ENCODE measurements around the gene MCM3AP.
"Not testable (repeated sequence)": the region's sequence is repeated elsewhere in the genome, so short reads cannot be mapped to it uniquely, and the experiment has no call there.

Gene MCM3AP

GRCh38 chr21:46200877-46201803 is 84.3 kb downstream of the MCM3AP start:
- DNase-seq = not testable (repeated sequence)

DNA sequence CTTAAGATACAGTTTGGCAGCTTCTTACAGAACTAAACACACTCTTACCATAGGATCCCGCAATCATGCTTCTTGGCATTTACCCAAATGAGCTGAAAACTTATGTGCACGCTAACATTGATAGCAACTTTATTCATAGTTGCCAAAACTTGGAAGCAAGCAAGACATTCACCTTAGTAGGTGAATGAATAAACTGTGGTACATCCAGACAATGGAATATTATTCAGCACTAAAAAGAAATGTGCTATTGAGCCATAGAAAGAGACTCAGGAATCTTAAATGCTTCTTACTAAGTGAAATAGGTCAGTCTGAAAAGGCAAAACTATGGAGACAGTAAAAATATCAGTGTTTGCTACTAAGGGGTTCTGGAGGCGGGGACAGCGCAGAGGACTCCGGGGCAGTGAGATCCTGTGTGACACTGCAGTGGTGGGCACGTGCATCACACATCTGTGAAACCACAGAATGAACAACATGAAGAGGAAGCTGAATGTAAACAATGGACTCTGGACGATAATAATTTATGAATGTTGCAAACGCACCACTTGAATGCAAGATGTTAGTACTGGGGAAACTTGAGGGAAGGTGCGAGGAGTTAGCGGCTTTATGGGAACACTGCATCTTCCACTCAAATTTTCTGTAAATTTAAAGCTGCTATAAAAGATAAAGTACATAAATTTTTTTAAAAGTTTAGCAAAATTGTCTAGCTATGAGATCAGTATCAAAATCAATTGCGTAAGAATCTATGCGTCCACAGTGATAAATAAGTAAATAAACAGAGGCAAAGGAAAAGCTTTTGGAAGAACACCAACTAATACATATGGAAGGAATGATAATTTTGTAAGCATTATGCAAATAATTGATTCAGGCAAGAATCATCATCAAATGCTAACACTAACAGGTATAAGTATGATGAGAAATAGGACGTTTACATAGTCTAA is 85.7 kb downstream of the MCM3AP start:
- DNase-seq = no peak

GRCh38 chr21:46196733-46197132 is 88.7 kb downstream of the MCM3AP start:
- no peak for DNase-seq

DNA sequence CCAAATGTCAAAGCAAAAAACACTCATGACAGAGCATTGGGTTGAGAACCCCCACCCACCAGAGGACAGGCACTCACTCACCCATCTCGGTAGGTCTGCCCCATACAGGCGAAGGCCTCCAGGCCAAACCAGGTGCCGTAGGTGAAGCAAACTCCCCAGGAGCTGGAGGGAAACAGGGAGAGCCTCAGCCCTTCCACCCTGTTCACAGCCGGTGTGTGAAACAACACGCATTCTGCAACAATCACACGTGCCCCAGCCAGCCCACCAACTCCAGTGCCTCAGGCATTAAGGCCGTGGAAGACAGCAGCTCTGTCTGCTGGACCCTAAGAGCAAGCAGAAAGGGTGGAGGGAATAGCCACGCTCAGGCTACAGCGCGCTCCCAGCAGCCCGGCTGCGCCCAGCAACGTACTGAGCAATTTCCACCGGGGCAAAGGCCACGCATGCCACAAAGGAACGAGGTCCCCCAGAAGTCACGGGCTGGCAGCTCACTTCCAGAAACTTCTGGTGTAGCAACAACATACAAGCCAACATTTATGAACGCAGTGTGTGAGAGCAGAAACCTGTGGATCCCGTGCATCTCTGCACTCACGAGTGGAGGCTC is 89.7 kb downstream of the MCM3AP start:
- no peak for DNase-seq

- no peak for DNase-seq
These were observed 90.8 kb downstream of the MCM3AP start for GRCh38 chr21:46194374-46195334.

DNA sequence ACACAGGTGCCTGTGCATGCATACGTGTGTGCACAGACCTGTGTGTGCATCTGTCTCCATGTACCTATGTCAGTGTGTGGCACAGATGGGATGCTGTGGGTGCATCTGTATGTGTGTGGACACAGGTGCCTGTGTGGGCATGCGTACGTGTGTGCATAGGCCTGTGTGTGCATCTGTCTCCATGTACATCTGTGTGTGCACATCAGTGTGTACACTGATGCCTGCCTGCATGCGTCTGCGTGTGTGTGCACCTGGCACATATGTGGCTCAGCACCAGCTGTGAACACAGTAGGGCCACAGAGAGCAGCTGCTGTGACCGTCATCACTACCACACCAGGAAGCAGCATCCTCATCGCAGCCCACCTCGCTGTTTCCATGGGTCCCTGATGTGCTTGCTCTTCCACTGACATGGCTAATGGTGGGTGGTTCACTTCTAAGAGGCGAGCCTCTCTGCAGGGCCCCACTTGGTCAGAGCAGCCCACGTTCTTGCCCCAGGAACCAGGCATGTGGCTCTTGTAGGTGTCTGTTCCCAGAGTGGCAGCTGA is 91.5 kb downstream of the MCM3AP start:
- DNase-seq = no peak

DNA sequence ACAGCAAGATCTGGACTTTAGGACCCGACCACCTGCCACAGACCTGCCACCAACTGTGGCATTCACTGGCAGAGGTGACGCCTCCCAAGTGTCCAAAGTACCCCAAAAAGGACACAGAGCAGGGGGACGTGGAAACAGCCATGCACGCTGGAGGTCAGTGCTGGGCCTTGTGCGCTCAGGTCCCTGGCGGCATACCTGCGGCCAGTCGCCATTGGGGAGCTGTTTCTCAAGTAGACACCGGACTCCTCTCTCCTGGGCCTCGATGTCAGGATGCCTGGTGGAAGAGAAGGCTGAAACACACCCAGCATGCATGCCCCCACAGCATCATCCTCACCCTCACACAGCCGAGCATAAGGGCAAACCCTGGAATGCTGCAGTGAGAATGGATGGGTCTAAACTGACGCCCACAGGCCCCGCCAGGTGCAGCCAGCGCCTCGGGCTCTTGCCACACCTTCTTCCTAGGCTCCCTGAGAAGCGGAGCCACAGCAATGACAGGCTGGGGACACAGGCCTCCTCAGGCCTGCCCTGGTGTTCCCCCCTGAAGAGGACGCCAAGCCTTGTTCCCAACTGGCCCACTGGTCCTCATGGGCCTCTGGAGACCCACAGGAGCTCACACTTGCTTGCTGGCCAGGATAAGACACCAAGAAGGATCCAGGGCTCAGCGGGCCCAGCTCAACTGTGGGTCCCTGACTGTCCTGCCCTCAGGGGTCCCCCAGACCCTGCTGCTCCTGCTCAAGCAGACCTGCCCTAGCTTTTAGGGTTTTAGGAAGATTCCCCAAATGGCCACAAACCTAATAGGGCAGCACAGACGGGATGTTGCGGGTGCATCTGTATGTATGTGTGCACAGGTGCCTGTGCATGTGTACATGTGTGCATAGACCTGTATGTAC is 93.5 kb downstream of the MCM3AP start:
- DNase-seq = no peak

DNA sequence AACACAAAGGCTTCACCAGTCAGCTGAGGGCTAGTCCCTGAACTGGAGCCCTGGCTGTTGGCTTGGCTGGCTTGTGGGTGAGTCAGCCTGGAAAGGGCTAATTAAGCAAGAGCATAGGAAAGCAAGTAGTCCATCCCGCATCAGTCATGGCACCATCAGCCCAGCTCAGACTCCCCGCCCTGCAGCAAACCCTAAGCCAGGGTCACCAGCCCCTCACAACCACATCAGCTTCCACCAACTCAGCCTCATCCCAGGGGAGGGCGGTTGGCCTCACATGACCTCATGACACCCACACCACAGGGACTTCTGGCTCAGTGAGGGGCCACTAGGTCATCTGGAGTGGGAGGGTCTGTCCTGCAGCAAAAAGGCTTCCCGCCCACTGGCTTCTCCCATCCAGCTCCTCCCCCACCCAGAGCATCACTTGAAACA is 94.1 kb downstream of the MCM3AP start:
- no peak for DNase-seq

- DNase-seq = no peak
These were observed 94.8 kb downstream of the MCM3AP start for GRCh38 chr21:46190491-46191131.

GRCh38 chr21:46189959-46190490 is 95.4 kb downstream of the MCM3AP start:
- no peak for DNase-seq

DNA sequence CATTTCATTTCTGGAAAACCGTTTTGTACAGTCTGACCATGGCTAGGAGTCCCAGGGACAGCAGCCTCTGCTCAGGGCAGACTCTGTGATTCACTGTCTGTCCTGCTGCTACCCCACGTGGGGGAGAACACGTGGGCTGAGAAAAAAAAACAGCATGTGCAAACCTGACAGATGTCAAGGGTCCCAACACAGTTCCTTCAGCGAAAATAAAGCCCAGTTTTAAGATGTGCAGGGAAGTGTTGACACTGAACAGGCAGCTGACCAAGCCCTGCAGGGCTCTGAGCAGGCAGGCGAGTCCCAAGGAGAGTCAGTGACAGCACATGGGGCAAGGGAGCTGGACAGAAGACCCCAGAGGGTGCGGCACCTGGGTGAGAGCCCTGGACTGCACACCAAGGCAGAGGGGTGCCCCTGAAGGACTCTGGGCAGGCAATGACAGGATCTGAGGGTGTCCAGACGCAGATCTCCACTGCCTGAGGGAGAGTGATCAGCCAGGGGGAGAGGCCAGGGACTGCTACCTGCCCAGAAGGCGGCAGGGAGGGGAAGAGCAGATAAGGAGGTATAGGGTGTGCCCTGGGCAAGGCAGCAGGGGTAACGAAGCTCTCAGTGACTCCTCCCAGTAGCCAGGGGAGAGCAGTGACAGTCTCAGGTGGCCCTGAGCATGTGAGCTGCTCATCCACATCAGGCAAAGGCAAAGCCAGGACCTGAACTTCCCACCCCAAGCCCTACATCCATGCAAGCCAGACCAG is 96.0 kb downstream of the MCM3AP start:
- DNase-seq = no peak

GRCh38 chr21:46188226-46189212 is 96.9 kb downstream of the MCM3AP start:
- no peak for DNase-seq

GRCh38 chr21:46187814-46188213 is 97.6 kb downstream of the MCM3AP start:
- DNase-seq = no peak

DNA sequence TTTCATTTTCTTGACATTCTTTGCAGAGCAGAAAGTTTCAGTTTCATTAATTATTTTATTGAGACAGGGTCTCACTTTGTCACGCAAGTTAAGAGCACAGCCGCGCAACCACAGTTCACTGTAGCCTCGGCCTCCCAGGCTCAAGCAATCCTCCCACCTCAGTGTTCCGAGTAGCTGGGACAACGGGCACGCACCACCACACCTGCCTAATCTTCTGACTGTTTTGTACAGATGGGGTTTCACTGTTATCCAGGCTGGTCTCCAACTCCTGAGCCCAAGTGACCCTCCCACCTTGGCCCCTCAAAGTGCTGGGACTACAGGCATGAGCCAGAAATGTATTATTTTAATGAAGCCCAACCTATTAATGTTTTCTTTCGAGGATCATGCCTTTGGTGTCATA is 98.2 kb downstream of the MCM3AP start:
- no peak for DNase-seq

DNA sequence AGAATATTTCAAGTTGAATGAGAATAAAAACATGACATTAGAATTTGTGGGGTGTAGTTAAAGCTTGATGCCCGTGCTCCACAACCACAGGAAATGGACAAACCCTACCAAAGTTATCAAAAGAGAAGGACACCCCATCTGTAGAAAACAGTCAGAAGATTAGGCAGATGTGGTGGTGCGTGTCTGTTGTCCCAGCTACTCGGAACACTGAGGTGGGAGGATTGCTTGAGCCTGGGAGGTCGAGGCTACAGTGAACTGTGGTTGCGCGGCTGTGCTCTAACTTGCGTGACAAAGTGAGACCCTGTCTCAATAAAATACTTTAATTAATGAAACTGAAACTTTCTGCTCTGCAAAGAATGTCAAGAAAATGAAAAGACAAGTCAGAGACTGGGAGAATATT is 99.7 kb downstream of the MCM3AP start:
- no peak for DNase-seq
